DND-41 (cell line): ENCODE results near the gene COL4A6.

Experiments used
- ATAC-seq: fragments of 200-7000 bp; cut with Tn5 transposase; 3 replicates; pipeline ENCODE4 v1.9.1; 2021; ENCODE audit warnings: low read depth; ENCODE audit not compliant: insufficient read depth
- DNase-seq: peaks from one replicate; pipeline ENCODE4 v3.0.0-alpha.2; 2020
- H2AFZ ChIP-seq: 2 replicates; pipeline ENCODE4 v1.6.0; 2012; ENCODE audit warnings: low read depth, low read length
- H3K27ac ChIP-seq: 2 replicates; pipeline ENCODE4 v1.5.1; 2012; ENCODE audit warnings: low read length, inconsistent platforms
- H3K27me3 ChIP-seq: fragments of 200-600 bp; sonication (generic); 2 replicates; pipeline ENCODE4 v1.6.0; 2012; ENCODE audit warnings: low read length, mild to moderate bottlenecking, inconsistent platforms; ENCODE audit not compliant: insufficient read depth, poor library complexity
- H3K36me3 ChIP-seq: 2 replicates; pipeline ENCODE4 v1.5.1; 2012; ENCODE audit warnings: low read length, inconsistent platforms; ENCODE audit not compliant: insufficient read depth
- H3K4me1 ChIP-seq: 2 replicates; pipeline ENCODE4 v1.5.1; 2012; ENCODE audit warnings: mild to moderate bottlenecking, low read length; ENCODE audit not compliant: insufficient read depth
- H3K4me2 ChIP-seq: 2 replicates; pipeline ENCODE4 v1.6.0; 2012; ENCODE audit warnings: mild to moderate bottlenecking, moderate library complexity, low read length, inconsistent platforms; ENCODE audit not compliant: insufficient read depth
- H3K4me3 ChIP-seq, 2 experiments: fragments of 200-600 bp in 1 of 2; shearing (Covaris generic) in 1 of 2; 2 replicates each; pipeline ENCODE4 v1.5.1; 2012 to 2016; ENCODE audit warnings: inconsistent platforms in 2 of 2, low read length in 2 of 2, mild to moderate bottlenecking in 2 of 2, low read depth in 1 of 2, moderate library complexity in 1 of 2
- H3K79me2 ChIP-seq: 2 replicates; pipeline ENCODE4 v1.6.0; 2012; ENCODE audit warnings: low read length, inconsistent platforms; ENCODE audit not compliant: insufficient read depth
- H3K9ac ChIP-seq: 2 replicates; pipeline ENCODE4 v1.6.0; 2012; ENCODE audit warnings: low read depth, mild to moderate bottlenecking, inconsistent platforms, low read length, moderate library complexity
- H3K9me3 ChIP-seq: 2 replicates; pipeline ENCODE4 v1.5.1; 2012; ENCODE audit warnings: low read length, moderate library complexity, mild to moderate bottlenecking, inconsistent platforms; ENCODE audit not compliant: insufficient read depth, severe bottlenecking
- H4K20me1 ChIP-seq: 2 replicates; pipeline ENCODE4 v1.6.0; 2012; ENCODE audit warnings: low read length; ENCODE audit not compliant: insufficient read depth
- EZH2 ChIP-seq: IDR thresholded peaks from 3 replicates; pipeline ENCODE4 v1.6.1; 2012; ENCODE audit warnings: borderline replicate concordance, low read depth, mild to moderate bottlenecking, moderate library complexity, low read length, inconsistent platforms; ENCODE audit not compliant: severe bottlenecking
- TF ChIP-seq, protein P1 (sequence below): IDR thresholded peaks from 2 replicates; pipeline ENCODE4 v1.5.1; 2012; ENCODE audit warnings: borderline replicate concordance, low read length, moderate library complexity, mild to moderate bottlenecking; ENCODE audit not compliant: poor library complexity, severe bottlenecking; ENCODE audit errors: extremely low read depth

The COL4A6 gene

DNA sequence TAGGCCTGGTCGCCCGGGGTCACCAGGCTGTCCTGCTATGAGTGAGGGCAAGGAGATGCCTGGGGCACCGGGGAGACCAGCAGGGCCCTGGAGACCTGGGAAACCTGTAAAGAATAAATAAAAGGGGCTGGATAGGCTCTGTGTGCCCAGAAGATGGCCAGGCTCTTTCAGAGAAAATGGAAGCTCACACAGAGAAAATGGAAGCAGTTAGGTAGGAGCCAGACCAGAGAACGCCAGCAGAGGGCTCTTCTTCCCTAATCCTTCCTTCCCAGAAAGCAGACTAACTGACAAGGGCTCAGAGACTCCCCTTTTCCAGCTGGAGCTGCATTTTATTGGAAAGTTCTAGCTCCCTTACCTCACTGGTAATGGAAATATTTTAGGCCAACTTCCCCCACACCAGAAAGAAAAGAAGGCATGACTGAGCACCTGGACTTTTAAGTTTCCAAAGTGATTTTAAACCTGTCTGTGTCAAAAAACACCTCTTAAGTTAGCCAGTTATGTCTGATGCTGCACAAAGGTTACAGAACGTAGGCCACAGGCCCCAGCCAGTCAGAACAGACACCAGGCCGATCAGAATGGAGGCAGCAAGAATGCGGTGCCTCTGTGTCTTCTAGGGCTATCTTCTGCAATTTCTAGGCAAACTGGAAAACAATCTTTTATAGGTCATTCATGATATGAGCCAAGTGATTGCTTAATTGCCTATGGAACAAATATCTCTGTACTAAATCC, 272.7 kb downstream of the COL4A6 start:
- Histone ChIP-seq H3K27ac (no peak overlapping the region), H3K4me3 (no peak overlapping the region), H3K4me2 (no peak overlapping the region), H3K36me3 (no peaks in the 10 kb centered on the region), H3K9me3 (no peaks in the 10 kb centered on the region), H3K27me3 (no peaks in the 10 kb centered on the region), H3K4me1 (no peaks in the 10 kb centered on the region), H3K9ac (no peak overlapping the region), H3K79me2 (no peaks in the 10 kb centered on the region), H4K20me1 (no peaks in the 10 kb centered on the region), H2AFZ (no peak overlapping the region)
- DNase-seq (no peak), ATAC-seq (no peak)
- TF ChIP-seq, protein P1, sequence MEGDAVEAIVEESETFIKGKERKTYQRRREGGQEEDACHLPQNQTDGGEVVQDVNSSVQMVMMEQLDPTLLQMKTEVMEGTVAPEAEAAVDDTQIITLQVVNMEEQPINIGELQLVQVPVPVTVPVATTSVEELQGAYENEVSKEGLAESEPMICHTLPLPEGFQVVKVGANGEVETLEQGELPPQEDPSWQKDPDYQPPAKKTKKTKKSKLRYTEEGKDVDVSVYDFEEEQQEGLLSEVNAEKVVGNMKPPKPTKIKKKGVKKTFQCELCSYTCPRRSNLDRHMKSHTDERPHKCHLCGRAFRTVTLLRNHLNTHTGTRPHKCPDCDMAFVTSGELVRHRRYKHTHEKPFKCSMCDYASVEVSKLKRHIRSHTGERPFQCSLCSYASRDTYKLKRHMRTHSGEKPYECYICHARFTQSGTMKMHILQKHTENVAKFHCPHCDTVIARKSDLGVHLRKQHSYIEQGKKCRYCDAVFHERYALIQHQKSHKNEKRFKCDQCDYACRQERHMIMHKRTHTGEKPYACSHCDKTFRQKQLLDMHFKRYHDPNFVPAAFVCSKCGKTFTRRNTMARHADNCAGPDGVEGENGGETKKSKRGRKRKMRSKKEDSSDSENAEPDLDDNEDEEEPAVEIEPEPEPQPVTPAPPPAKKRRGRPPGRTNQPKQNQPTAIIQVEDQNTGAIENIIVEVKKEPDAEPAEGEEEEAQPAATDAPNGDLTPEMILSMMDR, result peak; percentile 22
- no peak for TF ChIP-seq EZH2

DNA sequence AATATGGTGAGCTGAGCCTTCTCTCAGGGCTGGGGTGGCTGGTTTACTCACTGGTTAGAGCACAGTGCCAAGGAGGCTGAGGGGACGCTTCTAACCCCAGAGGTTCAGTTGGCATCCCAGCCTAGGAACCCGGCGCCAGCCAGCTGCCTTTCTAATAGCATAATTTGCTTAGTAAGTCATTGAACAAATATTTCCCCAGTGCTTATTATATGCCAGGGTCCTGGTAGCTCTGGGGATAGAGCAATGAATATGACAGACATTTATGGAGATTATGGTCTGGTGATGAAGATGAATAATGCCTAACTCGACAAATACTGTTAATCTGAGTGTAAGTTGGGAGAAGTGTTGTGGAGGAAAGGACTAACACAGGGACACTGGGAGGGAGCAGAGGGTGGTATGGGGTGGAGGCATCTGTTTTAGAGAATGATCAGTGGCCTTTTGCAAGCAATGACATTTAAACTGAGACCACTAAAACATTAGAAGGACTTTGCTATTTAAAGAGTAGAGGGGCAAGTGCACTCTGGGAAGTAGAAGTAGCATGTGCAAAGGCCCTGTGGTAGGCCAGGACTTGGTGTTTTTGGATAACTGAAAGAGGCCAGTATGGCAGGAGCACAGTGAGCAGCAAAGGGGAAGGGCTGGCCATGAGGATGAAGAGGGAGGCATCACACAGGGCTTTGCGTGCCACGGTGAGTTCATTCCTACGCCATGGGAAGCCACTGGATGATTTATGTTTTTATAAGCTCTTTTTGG, 274.7 kb downstream of the COL4A6 start:
- TF ChIP-seq EZH2, result no peak
- TF ChIP-seq, protein P1, result no peak
- no peak overlapping the region for H3K4me2 ChIP-seq
- no peaks in the 10 kb centered on the region for H3K4me1 ChIP-seq
- no peak overlapping the region for H3K9ac ChIP-seq
- no peak for ATAC-seq
- no peak overlapping the region for H3K27ac ChIP-seq
- H3K4me3 ChIP-seq, result no peak overlapping the region
- H3K27me3 ChIP-seq, result no peaks in the 10 kb centered on the region
- no peak overlapping the region for H2AFZ ChIP-seq
- H3K79me2 ChIP-seq, result no peaks in the 10 kb centered on the region
- no peak for DNase-seq
- no peaks in the 10 kb centered on the region for H4K20me1 ChIP-seq
- H3K9me3 ChIP-seq, result no peaks in the 10 kb centered on the region
- no peaks in the 10 kb centered on the region for H3K36me3 ChIP-seq

DNA sequence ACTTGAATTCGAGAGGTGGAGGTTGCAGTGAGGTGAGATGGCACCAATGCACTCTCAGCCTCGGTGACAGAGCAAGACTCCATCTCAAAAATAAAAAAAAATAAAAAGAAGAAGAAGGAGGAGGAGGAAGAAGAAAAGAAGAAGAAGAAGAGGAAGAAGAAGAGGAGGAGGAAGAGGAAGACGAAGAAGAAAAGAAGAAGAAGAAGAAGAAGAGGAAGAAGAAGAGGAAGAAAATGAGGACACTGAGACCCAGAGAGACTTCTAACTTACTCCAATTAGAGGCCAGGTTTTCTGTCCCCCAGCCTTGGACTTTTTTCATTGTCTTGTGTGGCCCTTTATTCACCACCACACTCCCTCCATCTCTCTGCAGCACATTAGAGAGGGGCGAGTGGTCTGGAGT, 276.0 kb downstream of the COL4A6 start:
- DNase-seq (no peak), ATAC-seq (no peak)
- Histone ChIP-seq H3K36me3 (no peaks in the 10 kb centered on the region), H2AFZ (no peak overlapping the region), H3K9me3 (no peaks in the 10 kb centered on the region), H3K9ac (no peak overlapping the region), H4K20me1 (no peaks in the 10 kb centered on the region), H3K27me3 (no peaks in the 10 kb centered on the region), H3K4me2 (no peak overlapping the region), H3K4me3 (no peak overlapping the region), H3K79me2 (no peaks in the 10 kb centered on the region), H3K4me1 (no peaks in the 10 kb centered on the region), H3K27ac (no peak overlapping the region)
- TF ChIP-seq, protein P1, result no peak
- TF ChIP-seq EZH2, result no peak
